Measurements from ENCODE around the gene EPHB1. TPM values are rescaled to one million over a fixed set of nuclear protein-coding genes. Genes with fewer than 3 reads are reported as not detected.

The EPHB1 gene
- total and polyA plus RNA-seq, 9 donors, result 3.5 to 53.4 (median 34.4) TPM

GRCh38 chr3:134796281-134797056 lies 1.4 kb downstream of the EPHB1 start:
- Histone ChIP-seq H3K27ac (ENCODE audit: low read length) (no peak overlapping the region), H3K36me3 (ENCODE audit: control insufficient read depth, insufficient read depth, low read length) (no peaks in the 10 kb centered on the region), H3K27me3 (ENCODE audit: control insufficient read depth, insufficient read depth, low read length) (peaks cover 53% of the 10 kb centered on the region), H3K4me3 (ENCODE audit: low read length) (peak overlapping the region; percentile 59), H3K4me1 (ENCODE audit: control insufficient read depth, insufficient read depth, low read length) (peaks cover 34% of the 10 kb centered on the region), H3K9me3 (replicated peaks; ENCODE audit: control insufficient read depth, low read depth, low read length) (no peaks in the 10 kb centered on the region)
- DNase-seq, result no peak
- under 1% methylated on average over 49 of the region's 61 CpGs for WGBS (ENCODE audit: insufficient coverage)

DNA sequence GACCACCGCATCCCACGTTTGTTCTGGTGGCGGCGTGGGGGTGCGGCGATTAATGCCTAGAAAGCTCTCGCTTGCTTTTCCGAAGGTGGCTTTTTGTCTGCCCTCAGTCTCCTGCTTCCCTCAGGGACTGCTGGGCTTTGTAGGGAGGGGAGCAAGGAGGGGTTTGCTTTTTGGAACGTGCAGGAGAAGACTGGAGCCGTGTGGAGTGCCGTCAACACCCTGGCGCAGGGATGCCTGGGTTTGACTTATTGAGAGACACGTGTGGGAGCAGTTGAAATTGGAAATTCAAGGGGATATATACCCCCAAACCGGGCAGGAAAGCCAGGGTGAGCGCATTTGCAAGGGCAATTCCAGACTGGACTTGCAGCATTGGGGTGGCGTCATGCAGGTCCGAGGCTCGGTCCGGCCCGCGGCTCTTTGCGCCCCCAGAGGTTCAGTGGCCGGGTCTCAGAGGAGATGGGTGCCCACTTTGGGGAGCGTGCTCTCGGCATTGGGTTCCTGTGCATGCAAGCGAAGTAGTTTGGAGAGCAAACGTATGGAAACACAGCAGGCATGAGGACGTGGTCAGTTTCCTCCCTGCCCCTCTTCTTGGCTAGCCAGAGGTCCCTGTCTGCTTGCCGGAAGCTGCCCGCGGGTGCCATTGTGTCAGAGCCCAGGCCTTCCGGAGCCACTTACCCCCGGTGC lies 2.1 kb downstream of the EPHB1 start:
- 3% methylated on average over 29 of the region's 33 CpGs for WGBS (ENCODE audit: insufficient coverage)
- H3K27me3 ChIP-seq (ENCODE audit: control insufficient read depth, insufficient read depth, low read length), result peaks cover 53% of the 10 kb centered on the region

GRCh38 chr3:134797741-134798451 lies 2.8 kb downstream of the EPHB1 start:
- Histone ChIP-seq H3K9me3 (replicated peaks; ENCODE audit: control insufficient read depth, low read depth, low read length) (no peaks in the 10 kb centered on the region), H3K4me3 (ENCODE audit: low read length) (no peak overlapping the region), H3K27me3 (ENCODE audit: control insufficient read depth, insufficient read depth, low read length) (peaks cover 53% of the 10 kb centered on the region), H3K27ac (ENCODE audit: low read length) (no peak overlapping the region), H3K4me1 (ENCODE audit: control insufficient read depth, insufficient read depth, low read length) (peaks cover 34% of the 10 kb centered on the region), H3K36me3 (ENCODE audit: control insufficient read depth, insufficient read depth, low read length) (no peaks in the 10 kb centered on the region)
- 21% methylated on average over 9 of the region's 13 CpGs for WGBS (ENCODE audit: insufficient coverage)
- no peak for DNase-seq

More for the DNA sequence above, 2.1 kb downstream of the EPHB1 start:
- no peaks in the 10 kb centered on the region for H3K9me3 ChIP-seq (replicated peaks; ENCODE audit: control insufficient read depth, low read depth, low read length)
- no peak overlapping the region for H3K27ac ChIP-seq (ENCODE audit: low read length)
- no peak for DNase-seq
- H3K4me1 ChIP-seq (ENCODE audit: control insufficient read depth, insufficient read depth, low read length), result peaks cover 34% of the 10 kb centered on the region
- no peaks in the 10 kb centered on the region for H3K36me3 ChIP-seq (ENCODE audit: control insufficient read depth, insufficient read depth, low read length)
- peak overlapping the region; percentile 59 for H3K4me3 ChIP-seq (ENCODE audit: low read length)

- WGBS (ENCODE audit: insufficient coverage), result 60% methylated on average over 5 of the region's 9 CpGs
- H3K36me3 ChIP-seq (ENCODE audit: control insufficient read depth, insufficient read depth, low read length), result no peaks in the 10 kb centered on the region
- H3K4me1 ChIP-seq (ENCODE audit: control insufficient read depth, insufficient read depth, low read length), result peaks cover 34% of the 10 kb centered on the region
- H3K4me3 ChIP-seq (ENCODE audit: low read length), result no peak overlapping the region
- no peak overlapping the region for H3K27ac ChIP-seq (ENCODE audit: low read length)
- DNase-seq, result no peak
- H3K27me3 ChIP-seq (ENCODE audit: control insufficient read depth, insufficient read depth, low read length), result peaks cover 48% of the 10 kb centered on the region
- no peaks in the 10 kb centered on the region for H3K9me3 ChIP-seq (replicated peaks; ENCODE audit: control insufficient read depth, low read depth, low read length)
These were observed 3.7 kb downstream of the EPHB1 start for GRCh38 chr3:134798681-134799311.

DNA sequence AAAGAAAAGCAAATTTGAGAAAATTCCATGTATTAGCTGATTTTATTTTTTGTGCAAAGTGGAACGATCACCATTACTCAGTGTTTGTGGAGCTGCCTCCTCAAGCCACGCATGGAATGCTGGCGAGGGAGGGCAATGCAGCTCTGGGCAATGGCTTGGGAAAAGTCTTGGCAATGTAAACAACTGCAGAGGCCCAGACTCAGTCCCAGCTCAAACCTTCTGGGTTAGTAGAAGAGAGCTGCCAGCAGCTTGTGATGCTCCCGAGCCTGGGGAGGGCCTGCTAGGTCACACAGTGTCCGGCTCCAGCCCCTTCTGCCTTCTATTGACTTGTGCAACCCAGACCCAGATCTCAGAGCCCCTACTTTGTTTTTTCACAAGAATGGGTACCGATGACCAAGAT lies 4.3 kb downstream of the EPHB1 start:
- peak; percentile 33 for DNase-seq
- Histone ChIP-seq H3K9me3 (replicated peaks; ENCODE audit: control insufficient read depth, low read depth, low read length) (no peaks in the 10 kb centered on the region), H3K27me3 (ENCODE audit: control insufficient read depth, insufficient read depth, low read length) (peaks cover 46% of the 10 kb centered on the region), H3K4me1 (ENCODE audit: control insufficient read depth, insufficient read depth, low read length) (peaks cover 34% of the 10 kb centered on the region), H3K36me3 (ENCODE audit: control insufficient read depth, insufficient read depth, low read length) (no peaks in the 10 kb centered on the region), H3K4me3 (ENCODE audit: low read length) (no peak overlapping the region), H3K27ac (ENCODE audit: low read length) (no peak overlapping the region)
- 42% methylated on average over 4 of the region's 6 CpGs for WGBS (ENCODE audit: insufficient coverage)

- H3K9me3 ChIP-seq (replicated peaks; ENCODE audit: control insufficient read depth, low read depth, low read length), result no peaks in the 10 kb centered on the region
- H3K4me1 ChIP-seq (ENCODE audit: control insufficient read depth, insufficient read depth, low read length), result peaks cover 24% of the 10 kb centered on the region
- H3K4me3 ChIP-seq (ENCODE audit: low read length), result no peak overlapping the region
- DNase-seq, result no peak
- H3K36me3 ChIP-seq (ENCODE audit: control insufficient read depth, insufficient read depth, low read length), result no peaks in the 10 kb centered on the region
- no peak overlapping the region for H3K27ac ChIP-seq (ENCODE audit: low read length)
- peaks cover 31% of the 10 kb centered on the region for H3K27me3 ChIP-seq (ENCODE audit: control insufficient read depth, insufficient read depth, low read length)
- no CpG with 5 or more reads among the region's 6 CpGs for WGBS (ENCODE audit: insufficient coverage)
These were observed 6.3 kb downstream of the EPHB1 start for GRCh38 chr3:134801204-134801958.

DNA sequence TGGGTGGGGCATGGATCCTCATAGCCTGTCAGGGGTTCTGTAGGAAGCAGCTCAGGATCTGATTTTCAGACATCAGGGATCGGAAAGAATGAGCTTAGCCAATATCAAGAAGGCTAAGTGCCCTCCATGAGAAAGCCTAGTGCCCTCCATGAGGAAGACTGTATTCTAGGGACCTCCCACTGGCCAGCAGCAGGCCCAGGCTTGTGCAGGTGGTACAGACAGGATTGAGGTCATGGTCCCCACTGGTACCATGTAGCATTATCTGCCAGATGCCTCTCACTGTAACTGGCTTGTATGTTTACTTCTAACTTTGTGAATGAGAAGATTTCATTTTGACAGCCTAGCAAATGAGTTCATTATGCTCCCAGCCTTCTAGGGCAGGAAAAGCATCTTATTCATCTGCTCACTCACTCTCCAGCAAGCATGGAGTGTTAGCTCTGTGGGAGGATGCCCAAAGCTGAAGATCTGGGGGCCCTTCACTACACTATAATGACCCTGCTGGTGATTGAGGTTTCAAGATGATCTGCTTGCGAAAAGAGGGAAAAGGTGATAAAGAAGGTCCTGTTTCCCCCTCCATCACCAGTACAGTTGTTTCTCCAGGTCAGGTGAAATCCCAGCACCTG lies 7.5 kb downstream of the EPHB1 start:
- no peak overlapping the region for H3K27ac ChIP-seq (ENCODE audit: low read length)
- no peak for DNase-seq
- WGBS (ENCODE audit: insufficient coverage), result 0% methylated on average over 1 of the region's 2 CpGs
- no peaks in the 10 kb centered on the region for H3K9me3 ChIP-seq (replicated peaks; ENCODE audit: control insufficient read depth, low read depth, low read length)
- peaks cover 13% of the 10 kb centered on the region for H3K4me1 ChIP-seq (ENCODE audit: control insufficient read depth, insufficient read depth, low read length)
- no peaks in the 10 kb centered on the region for H3K36me3 ChIP-seq (ENCODE audit: control insufficient read depth, insufficient read depth, low read length)
- H3K4me3 ChIP-seq (ENCODE audit: low read length), result no peak overlapping the region
- H3K27me3 ChIP-seq (ENCODE audit: control insufficient read depth, insufficient read depth, low read length), result peaks cover 19% of the 10 kb centered on the region

DNA sequence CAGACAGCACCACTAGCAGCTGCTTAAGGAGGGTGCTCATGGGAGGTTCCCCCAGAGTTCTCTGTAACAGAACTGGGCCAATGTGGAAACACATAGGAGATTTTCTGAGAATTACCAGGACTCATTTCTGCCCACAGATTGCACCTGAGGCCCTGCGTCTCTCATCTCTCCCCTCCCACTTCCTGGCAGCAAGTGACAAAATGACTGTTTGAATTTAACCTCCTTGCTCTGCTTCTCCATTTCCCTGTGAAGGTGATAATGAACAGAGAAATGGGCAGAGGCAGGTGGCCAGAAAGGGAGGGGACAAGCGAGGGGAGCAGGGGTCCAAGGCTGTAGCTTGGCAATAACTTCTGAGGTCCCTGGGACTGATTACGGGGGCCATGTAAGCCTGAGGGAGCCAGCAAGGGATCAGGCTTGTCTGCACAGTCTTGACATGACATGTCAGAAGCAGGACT lies 8.0 kb downstream of the EPHB1 start:
- H3K4me1 ChIP-seq (ENCODE audit: control insufficient read depth, insufficient read depth, low read length), result peaks cover 8% of the 10 kb centered on the region
- H3K4me3 ChIP-seq (ENCODE audit: low read length), result no peak overlapping the region
- H3K27me3 ChIP-seq (ENCODE audit: control insufficient read depth, insufficient read depth, low read length), result peaks cover 14% of the 10 kb centered on the region
- WGBS (ENCODE audit: insufficient coverage), result 46% methylated on average over 2 of the region's 3 CpGs
- no peaks in the 10 kb centered on the region for H3K9me3 ChIP-seq (replicated peaks; ENCODE audit: control insufficient read depth, low read depth, low read length)
- DNase-seq, result no peak
- H3K36me3 ChIP-seq (ENCODE audit: control insufficient read depth, insufficient read depth, low read length), result no peaks in the 10 kb centered on the region
- H3K27ac ChIP-seq (ENCODE audit: low read length), result no peak overlapping the region

DNA sequence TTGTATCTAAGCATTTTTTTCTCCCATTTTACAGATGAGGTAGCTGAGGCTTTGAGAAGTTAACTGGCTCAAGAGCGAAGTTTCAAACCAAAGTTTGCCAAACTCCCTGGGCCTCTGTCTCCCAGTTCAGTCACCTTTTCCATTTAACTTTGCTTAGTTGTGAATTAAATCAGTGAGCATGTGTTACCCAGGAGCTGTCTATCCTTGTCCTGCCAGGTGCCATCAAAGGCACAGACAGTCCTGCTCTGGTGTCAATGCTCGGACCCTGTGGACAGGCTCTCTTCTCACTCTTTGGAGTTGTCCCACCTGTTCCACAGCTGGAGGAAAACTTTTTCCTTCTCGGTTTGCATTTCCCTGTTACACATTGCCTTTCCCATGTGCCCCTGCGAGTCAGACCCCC lies 8.6 kb downstream of the EPHB1 start:
- Histone ChIP-seq H3K9me3 (replicated peaks; ENCODE audit: control insufficient read depth, low read depth, low read length) (no peaks in the 10 kb centered on the region), H3K36me3 (ENCODE audit: control insufficient read depth, insufficient read depth, low read length) (no peaks in the 10 kb centered on the region), H3K4me3 (ENCODE audit: low read length) (no peak overlapping the region), H3K27me3 (ENCODE audit: control insufficient read depth, insufficient read depth, low read length) (peaks cover 8% of the 10 kb centered on the region), H3K27ac (ENCODE audit: low read length) (no peak overlapping the region), H3K4me1 (ENCODE audit: control insufficient read depth, insufficient read depth, low read length) (peaks cover 4% of the 10 kb centered on the region)
- DNase-seq, result no peak
- WGBS (ENCODE audit: insufficient coverage), result 63% methylated on average over 1 of the region's 4 CpGs
